ENCODE data around the gene CPVL.

The CPVL gene

GRCh38 chr7:29040579-29040925 lies 105.8 kb downstream of the CPVL start:
- no peak for DNase-seq

DNA sequence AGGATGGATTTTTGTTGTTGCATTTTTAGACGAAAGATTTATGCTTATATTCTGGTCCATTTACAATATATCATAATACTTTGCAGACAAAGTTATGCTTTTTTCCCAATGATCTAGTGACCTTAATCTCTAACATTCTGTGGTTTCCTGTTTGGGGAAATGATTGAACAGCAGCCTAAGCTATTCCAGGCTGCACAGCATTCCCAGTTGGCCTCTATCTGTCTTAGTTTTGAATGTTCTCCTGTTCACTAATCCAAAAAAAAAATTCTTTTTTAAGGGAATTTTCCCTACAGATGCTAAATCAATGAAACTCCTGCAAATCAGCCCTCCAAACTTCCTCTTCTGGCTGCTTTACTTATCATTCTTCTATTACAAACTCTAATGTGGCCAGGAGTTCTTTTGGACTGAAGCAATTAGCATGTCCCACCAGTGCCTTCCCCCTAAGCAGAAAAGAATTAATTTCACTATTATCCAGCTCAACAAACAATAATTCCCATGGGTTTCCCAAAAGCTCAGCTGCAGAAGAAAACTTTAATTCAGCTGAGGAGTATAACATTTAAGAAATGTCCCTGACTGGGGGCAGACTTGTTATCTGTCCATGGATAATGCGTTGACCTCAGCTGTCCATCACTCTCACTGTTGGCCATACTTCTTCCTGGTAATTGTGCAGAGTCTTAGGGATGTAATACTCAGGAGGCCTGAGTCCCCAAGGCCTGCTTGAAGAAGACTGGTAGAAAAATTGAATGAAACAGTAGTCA lies 106.3 kb downstream of the CPVL start:
- DNase-seq, result no peak

DNA sequence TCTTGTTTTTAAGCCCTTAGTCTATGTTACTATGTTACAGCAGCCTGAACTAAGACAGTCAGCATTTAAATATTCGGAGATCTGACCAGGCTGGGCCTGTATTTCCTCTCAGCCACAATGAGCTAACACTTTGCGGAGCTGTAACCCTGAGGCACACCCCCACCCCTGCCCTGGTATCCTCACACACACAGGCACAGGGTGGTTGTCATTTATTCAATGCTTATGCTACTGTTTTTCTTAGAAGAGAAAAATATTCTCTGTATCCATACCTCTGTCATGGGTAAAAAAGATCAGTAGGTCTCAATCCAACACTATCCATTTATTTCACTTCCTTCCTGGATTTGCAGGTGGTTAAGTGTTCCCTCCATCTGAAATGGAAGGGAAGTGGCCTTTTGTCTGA lies 107.9 kb downstream of the CPVL start:
- no peak for DNase-seq

DNA sequence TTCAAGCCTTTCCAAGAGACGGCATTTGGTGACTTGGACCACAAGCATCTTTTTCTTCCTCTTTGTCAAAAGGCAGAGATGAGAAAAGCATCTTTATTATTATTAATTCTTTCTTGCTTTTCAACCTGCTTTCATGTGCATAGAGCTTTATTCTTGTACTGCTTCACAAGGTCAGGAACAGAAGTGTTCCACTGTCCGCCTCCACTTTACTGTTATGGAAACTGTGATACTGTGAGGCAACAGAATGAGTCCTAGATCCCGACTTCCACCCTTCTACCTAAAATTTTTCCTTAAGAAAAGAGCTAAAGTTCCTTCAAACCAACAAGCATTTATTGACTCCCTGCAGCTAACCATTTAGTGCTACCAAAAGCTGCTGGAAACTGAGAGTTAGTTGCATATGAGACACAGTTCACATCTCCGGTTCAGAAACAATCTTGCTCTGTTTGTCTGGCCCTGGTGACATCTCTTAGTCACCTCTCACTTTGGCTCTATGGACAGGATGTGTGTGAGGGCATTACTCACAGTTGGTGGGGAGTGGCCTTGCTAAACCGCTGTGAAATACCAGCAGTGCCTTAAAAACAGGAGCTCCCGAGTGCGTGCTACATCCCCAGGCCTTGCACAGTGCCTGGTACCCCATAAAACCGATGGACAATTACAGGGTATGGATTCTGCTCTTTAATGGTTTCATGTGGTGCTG lies 111.1 kb downstream of the CPVL start:
- DNase-seq, result peak; percentile 1 to 11

DNA sequence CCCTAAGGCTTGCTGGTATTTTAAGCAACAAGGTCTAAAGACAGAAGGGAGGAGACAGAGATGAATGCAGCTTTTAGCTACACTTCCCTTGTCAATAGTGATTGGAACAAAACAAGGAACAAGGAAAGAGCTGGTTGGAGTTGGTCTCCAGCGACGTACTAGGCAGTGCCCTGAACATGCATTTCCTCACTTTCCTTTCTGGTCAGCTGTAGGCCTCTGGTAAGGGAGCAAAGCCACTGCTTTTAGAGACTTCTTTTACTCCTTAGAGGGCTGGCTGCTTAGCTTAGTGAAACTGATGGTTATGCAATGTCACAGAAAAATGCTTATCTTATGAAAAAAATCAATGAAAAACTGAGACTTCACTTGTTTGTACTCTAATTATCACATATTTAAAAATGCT lies 112.8 kb downstream of the CPVL start:
- DNase-seq, result no peak

DNA sequence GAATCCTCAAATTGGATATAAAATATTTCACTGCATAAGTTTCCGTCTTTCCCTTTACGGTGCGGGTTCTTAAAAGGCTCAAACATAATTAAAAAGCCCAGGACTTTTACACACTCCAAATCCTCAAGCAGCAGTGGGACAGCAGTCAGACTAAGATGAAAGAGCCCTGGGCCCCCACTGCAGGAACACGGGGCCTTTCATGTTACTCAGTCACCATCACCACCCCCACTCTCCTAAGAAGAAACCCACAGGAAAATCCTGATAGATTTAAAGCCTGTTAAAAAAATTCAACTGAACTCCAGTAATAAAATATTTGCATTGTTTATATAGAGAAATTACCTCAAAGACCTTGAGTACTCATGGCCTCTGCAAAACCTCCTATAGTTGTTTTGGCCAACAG lies 114.2 kb downstream of the CPVL start:
- no peak for DNase-seq

DNA sequence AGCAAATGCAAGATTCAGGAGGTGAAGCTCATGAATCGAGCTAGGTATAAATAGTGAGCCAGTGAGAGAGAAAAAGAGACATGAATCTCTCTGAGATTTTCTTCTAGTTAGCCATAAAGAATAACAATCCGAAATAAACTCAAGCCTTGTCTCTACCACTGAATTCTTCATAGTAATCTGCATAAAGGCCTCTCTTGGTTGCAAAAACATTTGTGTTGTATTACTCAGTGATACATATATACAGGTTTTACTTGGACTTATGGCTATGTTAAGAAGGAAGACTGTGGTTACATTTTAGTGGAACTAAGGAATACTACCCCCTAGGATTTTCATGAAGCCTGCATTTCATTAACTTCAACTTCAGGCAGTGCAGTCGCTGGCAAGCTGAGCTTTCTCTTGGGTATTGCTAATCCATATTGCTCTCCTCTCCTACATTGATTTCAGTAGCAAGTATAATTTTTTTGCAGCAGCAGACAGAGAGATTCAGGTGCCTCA lies 115.5 kb downstream of the CPVL start:
- no peak for DNase-seq

GRCh38 chr7:29022291-29022988 lies 123.9 kb downstream of the CPVL start:
- DNase-seq, result no peak

GRCh38 chr7:29019896-29020295 lies 126.4 kb downstream of the CPVL start:
- no peak for DNase-seq

DNA sequence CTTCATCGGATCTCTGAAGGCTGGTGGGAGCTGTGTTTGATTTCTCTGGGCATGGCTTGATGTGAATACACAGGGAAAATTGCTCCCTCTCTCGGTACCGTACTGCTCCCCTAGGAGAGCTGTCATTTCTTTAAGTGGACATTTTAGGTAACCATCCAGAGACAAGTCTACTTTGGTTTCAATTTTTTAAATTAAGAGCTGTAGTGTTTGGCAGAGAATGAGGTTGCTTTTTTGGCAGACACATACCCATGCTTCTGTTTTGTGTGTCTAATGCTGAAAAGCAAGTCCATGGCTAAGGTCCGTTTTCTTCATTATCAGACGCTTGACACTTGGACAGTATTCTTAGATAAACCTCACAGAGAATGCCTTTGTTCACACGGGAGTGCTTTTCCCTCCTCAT lies 127.0 kb downstream of the CPVL start:
- DNase-seq, result no peak

- no peak for DNase-seq
Observed at GRCh38 chr7:29017713-29018112, 128.6 kb downstream of the CPVL start.

DNA sequence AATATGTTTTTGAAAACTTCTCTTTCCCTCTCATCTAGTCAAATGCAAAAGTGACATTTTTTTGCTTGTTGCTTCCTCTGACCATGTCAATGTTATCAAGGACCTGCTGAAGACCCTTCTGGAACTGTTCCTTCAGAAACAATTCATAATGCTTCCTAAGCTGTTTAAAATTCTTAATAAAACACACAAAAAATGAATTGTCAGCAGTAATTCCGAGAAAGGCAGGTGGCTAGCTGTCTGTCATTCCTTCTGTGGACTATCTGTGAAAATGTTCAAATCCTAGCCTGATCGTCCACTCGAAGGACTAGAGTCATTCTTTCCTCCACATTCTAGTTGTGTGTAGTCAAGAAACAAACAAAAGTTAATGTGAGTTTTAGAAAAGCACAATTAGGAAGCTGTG lies 131.6 kb downstream of the CPVL start:
- no peak for DNase-seq

GRCh38 chr7:29013931-29014330 lies 132.4 kb downstream of the CPVL start:
- no peak for DNase-seq

- no peak for DNase-seq
Observed at GRCh38 chr7:29013082-29013695, 133.1 kb downstream of the CPVL start.

DNA sequence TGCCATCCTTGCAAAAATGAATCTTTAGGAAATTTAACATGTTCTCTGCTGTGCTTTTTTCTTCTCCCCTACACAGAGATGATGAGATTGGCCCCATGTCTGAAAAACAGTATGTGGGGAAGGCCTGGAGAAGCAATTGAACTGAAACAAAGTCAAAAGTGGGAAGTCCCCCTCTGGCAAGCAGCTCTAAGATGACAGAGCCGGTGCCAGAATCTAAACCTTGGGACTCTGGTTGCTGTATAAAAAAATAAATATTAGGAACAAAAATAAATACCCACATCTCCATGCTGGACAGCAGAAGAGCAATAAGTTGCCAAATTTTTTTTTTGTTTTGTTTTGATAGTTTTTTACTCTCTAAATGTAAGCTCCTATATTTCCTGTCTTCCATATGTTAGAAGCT lies 136.4 kb downstream of the CPVL start:
- DNase-seq, result no peak

DNA sequence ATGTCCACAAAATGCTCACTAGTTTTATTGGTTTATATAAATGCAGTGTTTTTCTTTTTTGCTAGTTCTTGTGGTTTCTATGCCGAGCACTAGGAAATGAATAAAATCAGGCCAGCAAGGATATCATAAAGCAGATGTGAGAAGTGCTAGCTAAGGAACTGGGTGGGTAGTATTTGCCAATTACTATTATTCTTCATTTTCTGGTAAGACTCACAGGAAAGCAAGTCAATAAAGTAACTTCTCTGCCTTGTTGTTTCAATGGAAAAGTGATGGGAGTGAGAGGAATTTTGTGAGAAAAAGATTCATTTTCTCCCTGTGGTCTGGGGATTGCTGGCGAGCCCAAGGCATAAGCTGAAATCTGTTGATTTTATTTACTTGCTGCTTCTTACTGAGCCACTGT lies 137.7 kb downstream of the CPVL start:
- no peak for DNase-seq

DNA sequence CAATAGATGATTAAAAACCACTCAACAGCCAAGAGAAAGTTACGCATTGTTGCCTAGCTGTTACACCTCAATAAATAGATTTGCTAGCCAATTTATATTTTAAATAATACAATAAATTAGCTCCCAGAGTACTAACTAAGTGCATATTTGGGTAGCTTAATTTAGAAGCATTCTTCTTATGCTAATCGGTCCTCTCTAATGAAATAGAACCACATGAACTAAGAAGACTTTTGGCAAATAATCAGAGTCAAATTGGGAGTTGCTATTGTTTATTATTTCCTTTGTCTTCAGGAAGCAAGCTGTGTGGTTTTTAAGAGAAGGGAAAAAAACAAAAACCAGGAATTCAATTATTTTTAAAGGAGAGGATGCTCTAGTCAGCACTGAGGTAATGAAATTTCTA lies 139.2 kb downstream of the CPVL start:
- DNase-seq, result no peak

GRCh38 chr7:29005829-29006228 lies 140.5 kb downstream of the CPVL start:
- no peak for DNase-seq

DNA sequence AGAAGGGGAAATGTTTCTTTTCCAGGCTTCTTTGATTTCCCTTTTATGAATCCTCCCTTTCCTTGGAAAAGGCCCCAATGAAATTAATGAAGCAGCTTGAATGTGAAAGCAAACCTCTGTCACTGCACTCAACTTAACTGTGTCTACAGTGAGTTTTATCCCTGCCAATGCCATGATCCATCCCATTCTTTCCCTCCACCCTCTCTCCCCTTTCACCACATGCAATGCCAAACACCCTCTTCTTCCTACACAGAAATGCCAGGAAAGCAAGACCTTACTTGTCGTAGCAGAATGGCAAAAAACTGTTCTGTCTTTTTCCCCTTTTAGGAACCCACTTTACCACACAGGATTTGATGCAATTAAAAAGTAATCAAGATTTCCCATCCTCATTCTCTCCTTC lies 140.9 kb downstream of the CPVL start:
- no peak for DNase-seq

DNA sequence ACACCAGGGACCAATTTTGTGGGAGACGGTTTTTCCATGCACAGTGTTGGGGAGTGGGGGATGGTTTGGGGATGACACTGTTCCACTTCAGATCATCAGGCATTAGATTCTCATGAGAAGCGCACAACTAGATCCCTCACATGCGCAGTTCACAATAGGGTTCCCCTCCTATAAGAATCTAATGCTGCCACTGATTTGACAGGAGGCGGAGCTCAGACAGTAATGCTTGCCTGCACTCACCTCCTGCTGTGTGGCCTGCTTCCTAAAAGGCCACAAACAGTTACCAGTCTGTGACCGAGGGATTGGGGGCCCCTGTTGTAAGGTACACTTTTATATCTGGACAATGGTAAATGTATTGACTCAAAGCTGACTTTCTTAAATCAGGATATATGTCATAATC lies 142.6 kb downstream of the CPVL start:
- no peak for DNase-seq

DNA sequence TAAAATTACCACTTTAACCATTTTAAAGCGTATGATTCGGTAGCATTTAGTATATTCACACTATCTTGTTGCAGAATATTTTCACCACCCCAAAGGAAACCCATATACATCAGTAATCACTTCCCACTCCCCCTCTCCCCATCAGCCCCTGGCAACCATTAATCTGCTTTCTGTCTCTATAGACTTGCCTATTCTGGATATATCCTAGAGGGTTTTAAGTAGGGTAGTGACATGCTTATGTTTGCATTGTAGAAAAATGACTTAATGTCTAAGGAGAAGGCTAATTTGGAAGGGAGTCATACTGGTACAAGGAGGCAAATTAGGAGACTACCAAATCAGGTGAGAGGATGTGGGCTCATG lies 145.6 kb downstream of the CPVL start:
- DNase-seq, result no peak

DNA sequence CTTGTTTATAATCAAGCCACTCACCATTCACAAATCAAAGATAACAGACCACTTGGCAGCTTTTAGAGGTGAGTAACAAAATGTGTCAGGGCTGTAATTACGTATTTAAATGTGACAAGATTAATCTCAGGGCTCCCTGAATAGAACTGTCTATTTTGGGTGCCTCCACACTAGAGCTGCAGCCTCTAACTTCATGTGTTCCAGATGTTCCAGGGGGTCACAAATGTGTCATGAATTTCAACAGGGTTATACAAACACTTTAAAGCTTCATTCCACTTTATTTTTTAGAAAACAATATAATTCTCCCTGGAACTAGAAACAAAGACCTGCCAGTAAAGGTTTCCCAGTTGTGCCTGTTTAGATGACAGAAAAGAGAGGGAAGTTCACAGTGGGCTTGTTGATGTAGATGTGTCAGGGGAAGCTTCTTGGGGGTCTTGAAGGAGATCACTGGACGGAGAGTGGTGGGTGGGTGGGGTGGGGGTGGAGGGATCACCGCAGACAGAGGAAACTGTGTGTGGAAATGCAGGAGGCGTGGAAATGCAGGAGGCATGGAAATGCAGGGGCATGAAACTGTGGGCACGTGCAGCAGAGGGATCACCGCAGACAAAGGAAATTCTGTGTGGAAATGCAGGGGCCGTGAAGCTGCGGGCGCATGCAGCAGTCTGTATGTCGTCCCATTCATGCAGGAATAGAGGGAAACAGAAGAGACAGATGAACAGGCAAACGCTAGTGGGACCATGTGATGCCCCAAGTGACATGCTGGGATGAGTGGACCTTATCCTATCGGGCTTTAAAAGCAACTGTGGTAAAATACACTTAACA lies 146.2 kb downstream of the CPVL start:
- DNase-seq, result no peak

GRCh38 chr7:28999427-28999826 lies 146.9 kb downstream of the CPVL start:
- DNase-seq, result no peak

All from activated CD4-positive, alpha-beta T cell treated with anti-CD3 and anti-CD28 coated beads, Interleukin-2, amount 50 U/mL, for 48 hours (primary cell).